Ureter (tissue), 1 donor: Measurements from ENCODE around the gene SEMA3B. TPM values are rescaled to one million over a fixed set of nuclear protein-coding genes. Genes with fewer than 3 reads are reported as not detected.
A peak's percentile ranks its signal among the peaks of the same experiment; 100 is the strongest.

Source experiments
- DNase-seq: peaks from one replicate; pipeline ENCODE4 v3.0.0-alpha.2; 2020; ENCODE audit warnings: low spot score
- total RNA-seq: library from RNA; stranded (reverse); gene quantifications from one replicate; pipeline ENCODE4 v1.2.4, GENCODE V29; 2023
- donor health status: DM: yes; HTN: yes; CAD: no.

Gene SEMA3B
- total RNA-seq, 1 donor from 2014 or later: 18.2 TPM

DNA sequence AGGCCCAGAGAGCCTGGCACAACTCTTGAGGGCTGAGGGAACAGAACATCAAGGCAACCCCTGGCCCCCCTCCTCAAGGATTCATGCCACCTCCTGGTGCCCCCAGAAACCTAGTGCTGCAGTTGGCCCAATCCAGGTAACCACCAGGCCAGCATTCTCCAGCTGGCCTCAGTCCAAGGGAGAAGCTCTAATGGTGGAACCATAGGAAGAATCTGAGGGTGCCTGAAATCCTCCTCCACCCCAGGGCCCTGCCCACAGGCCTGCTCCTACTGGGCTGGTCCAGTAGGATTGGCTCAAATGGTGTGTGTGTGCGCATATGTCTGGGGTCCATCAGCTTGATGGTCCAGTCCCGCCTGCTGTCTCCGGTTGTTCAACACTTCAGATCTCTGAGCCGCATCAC, 45.9 kb downstream of the SEMA3B start:
- no peak for DNase-seq

DNA sequence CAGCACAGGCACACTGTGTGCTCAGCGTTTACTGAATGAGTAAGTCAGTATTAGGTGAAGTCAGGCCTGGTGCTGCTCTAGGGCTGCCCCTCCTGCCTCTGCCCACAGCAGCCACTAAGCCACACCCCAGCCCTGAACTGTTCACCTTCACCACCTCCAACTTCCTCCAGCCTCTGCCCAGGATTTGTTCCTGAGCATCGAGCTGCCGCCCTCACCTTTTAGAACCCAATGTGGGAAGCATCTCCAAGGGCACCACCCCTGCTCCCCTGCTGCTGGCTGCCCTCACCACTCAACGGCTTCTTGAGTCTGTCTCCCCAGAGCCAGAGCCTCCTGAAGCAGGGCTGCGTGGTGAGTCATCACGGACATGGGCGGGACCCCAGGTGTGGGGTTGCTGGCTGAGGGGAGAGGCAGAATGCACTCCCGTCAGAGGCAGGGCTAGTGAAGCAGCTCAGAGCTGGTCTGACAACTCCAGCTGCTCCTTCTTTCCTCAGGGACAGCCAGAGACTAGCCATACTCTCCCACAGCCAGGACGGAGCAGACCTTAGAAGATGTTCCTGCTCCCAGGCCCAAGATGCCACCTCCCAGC, 47.8 kb downstream of the SEMA3B start:
- DNase-seq: peak; percentile 87

- no peak for DNase-seq
Measured at GRCh38 chr3:50317300-50317699, 48.4 kb downstream of the SEMA3B start.

DNA sequence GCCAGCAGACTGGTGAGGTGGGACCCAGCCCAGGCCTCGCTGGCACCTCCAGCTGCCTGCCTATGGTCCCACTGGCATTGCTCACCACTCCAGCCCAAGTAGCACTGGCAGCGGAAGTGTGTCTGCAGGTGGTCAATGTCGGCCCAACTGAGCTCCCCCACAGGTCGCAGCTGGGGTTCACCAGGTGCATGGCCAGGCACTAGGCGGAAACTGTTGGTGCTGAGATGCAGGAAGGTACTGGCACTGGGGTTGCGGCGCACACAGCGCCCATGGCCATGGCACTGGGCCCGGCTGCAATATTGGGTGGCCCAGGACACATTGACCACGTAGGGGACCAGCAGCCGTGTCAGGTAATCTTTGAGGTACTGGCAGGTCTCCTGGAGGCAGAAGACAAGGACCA, 49.2 kb downstream of the SEMA3B start:
- DNase-seq: no peak

DNA sequence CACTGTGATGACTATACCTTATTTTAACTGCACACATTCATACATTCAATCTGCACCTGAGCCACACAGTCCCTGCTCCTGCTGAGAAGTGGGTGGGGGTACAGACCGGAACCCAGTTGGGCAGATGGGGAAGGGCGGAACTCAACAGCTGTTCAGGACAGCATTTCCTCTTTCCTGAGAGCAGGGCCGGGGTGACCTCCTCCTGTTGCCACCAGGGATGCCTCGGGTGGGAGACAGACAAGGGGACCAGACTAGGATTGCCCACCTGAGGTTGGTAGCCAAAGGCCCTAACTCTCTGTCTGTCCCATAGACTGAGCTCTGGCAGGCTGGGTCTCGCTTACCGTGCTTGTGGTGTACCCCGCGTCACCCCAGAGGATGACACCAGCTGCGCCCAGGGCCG, 49.7 kb downstream of the SEMA3B start:
- DNase-seq: no peak

DNA sequence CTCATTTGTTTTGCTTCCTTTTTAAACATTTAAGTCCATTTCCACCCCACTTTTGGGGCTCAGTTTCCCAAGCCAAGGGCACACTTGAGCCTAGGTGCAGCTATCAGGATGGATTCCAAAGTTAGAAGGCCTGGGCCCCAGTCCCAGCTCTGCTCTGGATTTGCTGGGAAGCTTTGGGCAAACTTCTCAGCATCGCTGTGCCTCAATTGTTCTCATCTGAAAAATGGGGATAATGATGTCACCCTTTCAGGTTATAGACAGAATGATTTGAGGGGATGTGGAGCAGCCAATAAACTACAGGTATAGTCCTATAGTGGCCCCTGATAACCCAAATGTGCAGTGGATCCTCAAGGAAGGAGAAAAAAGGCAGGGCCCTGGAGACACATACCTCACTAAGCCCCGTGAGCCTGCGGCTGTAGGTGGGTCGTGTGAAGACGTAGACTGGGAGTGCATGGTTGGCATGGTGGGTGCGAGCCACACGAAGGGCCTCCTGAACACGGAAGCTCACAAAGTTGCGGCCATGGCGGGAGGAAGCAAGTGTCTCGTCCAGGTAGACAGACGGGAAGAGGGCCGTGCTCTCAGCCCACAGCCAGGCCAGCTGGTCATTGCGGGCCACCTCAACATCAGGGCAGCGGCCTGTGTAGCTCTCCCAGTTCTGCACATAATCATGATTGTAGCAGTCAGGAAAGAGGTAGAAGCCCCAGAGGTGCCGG, 50.4 kb downstream of the SEMA3B start:
- DNase-seq: no peak

DNA sequence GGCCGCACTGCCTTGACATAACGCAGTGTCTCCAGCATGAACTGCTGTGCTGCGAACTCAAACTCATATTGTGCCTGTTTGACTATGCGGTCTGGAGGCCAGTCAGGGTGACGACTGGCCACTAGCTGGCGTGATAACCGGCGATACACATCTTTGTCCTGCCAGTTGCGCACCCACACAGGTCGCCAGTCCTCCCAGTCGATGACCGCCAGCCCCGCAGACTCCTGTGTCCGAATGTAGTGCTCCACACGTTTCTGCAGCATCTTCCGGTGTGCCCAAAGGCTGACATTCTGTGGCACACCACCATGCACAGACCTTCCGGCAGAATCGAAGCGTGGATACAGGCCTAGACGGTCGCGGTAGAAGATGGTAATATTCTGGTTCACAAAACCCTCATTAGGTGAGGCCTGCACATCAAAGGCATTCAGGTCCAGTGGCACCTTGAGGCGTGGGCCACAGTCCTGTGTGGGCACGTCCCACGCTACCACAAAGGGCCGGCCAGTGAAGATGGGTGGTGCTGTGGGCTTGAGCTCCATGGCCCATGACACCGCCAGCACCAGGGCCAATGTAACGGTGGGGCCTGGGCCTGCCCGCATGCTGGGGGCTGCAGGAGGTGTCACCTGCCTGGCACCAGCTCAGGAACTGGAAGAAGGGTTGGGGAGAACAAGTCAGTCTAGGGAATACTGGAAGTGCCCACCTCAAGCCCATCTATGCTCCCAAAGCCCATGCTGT, 51.1 kb downstream of the SEMA3B start:
- DNase-seq: no peak

DNA sequence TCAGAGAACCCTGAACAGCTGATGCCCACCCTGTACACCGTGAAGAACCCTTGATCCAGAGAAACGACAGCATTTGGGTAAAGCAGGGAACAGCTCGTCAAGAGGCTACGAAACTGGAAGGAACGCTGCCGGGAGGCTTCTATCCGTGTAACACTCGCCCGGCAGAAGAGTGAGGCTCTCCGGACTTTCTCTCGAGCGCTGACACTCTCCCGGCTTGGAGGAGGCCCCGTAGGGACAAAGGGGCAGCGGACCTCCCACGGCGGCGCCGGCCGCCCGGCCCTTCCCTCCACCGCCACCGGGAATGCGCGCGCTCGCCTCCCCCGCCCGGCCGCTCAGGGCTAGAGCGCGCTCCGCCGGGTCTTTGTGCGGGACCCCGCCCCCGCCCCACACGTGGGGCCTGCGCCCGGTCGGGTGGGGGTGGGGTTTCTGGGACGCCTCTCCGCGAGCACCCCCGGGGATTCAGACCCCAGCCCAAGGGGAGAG, 51.9 kb downstream of the SEMA3B start:
- peak; percentile 73 for DNase-seq

- peak; percentile 88 for DNase-seq
Measured at GRCh38 chr3:50321336-50322114, 52.6 kb downstream of the SEMA3B start.

DNA sequence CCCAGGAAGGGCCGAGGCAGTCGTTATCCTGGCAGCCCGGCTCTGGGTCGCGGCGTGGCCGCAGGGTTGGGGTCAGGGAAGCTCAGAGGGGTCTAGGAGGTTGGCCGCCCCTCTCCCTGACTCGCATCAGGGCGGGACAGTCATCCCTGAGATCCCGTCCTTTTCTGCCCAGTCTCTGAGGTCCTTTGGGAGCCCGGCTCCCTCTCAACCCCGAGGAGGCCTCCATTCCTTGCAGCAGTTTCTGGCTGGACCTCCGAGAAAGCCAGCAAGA, 53.1 kb downstream of the SEMA3B start:
- DNase-seq: no peak

DNA sequence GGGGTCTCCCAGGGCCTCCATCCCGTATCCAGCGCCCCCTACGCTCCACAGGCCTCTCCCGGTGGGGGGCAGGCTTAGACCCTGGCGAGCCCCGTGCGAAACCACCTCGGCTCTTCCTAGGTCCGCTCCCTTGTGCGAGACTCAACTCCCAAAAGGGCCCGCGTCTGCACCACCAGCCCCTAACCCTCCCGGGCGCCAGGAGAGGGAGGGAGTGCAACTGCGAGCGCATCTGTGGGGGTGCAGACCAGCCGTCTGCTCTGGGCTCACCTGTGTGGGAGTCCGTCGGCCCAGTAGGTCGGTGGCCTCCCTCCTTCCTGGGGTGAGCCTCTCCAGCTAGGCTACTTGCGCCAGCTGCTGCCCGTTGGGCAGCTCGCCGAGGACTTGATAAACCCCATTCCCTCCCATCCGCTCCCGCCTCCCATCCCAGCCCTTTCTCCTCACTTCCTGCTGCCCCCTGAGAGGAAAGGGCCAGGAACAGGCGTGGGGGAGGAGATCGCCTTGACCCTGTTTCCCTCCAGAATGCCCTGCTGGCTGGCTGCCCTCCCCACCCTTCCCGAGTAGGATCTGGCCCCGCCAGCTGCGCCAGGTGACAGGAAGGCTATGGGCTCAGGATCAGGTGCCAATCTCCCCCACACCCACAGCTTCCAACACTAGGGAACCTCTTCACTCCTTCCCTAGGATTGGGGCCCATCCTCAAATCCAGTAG, 53.6 kb downstream of the SEMA3B start, which contains the start of gene HYAL2:
TSS of gene HYAL2 (minus strand) at position 360 of the 706 bp plus-strand sequence. CDS start 2,256 bp downstream, outside the sequence.
- DNase-seq: no peak

GRCh38 chr3:50323092-50323600, 54.2 kb downstream of the SEMA3B start:
- DNase-seq: no peak

GRCh38 chr3:50323614-50324199, 54.8 kb downstream of the SEMA3B start:
- DNase-seq: no peak

DNA sequence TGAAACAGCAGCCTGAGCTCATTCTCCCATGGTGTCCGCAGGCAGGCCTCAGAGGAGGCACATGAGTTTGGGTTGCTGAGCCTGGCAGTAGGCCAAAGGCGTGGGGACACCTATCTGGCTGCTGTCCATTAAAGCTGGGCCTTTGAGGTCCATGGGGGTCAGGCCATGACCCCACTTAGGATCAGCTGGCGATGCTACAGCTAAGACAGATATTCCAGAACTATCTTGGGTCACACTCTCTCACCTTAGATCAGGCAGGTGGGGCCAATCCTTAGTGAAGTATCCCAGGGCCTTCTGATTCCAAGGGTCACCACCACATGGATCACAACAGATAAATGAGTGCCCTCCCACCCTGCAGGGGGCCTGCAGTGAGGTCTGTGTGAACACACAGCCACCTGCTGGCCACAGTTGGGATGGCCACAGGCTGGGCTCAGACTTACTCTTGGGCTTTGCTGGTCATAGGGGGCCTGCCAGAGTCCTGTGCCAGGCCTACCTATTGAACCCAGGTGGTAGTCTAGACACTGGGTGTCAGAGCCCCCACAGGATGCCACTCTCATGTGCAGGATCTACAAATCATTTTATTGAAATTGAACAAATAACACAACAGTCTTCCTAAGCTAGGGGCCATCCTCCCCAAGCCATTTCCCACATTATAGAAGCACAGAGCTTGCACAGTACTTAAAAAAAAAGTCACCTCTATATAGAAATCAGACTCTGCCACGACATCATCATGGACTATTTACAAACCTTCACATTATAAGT, 55.6 kb downstream of the SEMA3B start:
- DNase-seq: no peak

DNA sequence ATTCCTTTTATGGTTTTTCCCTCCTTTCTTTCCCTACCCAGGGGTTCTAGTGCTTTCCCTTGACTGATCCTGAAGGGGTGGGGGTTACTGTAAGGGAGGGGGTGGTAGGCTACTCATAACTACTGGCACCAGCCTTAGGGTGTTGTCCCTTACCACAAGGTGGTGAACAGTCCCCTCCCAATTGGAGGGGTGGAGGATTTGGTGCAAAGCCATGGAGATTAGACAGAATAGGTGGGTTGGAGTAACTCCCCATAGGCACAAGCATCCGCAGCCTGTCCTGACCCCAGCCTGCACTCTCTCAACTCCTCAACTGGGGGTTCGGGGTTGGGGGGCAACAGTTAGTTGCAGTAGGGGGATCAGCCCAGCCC, 56.1 kb downstream of the SEMA3B start:
- DNase-seq: no peak

DNA sequence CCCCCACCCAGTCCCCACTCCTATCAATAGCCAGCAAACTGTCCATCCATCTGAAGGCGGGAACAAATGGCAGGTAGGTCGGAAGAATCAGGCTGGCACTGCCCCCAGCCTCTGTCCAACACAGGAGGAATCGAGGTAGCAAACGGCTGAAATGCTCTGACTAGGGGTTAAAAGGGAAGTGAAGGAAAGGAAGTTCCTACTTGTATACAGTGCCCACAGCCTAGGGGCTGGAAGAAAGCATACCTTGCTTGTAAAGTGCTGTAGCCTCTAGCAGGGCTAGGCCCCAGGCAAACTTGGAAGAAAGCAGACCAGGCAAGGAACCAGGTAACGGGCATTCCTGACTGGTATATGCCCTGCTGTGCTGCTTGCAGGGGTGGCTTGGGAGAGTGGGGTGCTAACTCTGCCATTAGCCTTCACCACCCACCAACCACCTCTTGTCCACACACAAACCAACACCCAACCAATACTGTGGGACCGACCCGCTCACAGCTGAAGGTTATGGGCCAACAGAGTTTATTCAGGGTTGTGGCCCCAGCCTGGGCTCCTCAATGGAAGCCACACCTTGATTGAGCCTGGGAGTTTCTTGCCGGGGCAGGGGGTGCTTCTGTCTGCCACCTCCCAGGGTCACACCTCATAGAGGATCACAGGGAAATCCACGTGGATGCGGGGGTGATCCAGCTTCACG, 56.7 kb downstream of the SEMA3B start:
- no peak for DNase-seq

DNA sequence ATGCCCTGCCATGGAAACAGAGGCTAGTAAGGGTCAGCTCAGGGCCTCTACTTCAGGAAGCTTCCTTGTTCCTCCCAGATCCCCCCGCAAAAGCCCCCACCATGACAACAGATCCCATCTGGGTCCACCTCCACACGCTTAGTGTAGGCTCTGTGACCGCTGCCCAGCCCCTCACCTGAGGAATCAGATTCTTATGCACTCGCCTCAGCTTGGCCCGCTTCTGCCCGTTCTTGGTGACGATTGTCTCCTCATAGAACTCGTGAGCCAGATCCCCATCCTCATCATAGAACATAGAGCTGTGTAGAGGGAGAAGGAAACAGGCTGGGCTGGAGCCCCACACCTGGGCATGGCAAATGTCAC, 57.2 kb downstream of the SEMA3B start:
- no peak for DNase-seq

DNA sequence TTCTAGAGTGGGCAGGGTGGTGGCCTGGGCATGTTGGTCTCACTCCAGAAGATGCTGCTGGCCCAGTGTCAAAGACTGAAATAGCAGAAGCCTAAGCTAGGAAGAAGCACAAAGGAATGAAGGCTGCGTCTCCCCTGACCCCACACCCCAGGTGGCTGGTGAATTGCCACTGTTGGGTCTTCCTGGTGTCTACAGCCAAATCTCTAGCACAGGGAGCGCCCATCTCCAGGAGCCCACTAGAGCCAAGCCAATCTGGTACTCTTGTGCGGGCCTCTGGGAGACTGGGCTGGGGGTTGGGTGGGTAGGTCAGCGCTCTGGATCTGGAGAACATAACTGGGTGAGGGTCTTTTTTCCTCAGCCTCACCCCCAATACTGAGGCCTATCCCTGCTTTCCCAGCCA, 58.2 kb downstream of the SEMA3B start:
- no peak for DNase-seq
